ENCODE data around the gene OGG1. TPM values are rescaled to one million over a fixed set of nuclear protein-coding genes. Genes with fewer than 3 reads are reported as not detected.
"Not testable (repeated sequence)": the region's sequence is repeated elsewhere in the genome, so short reads cannot be mapped to it uniquely, and the experiment has no call there.

OGG1 gene
- total RNA-seq, 4 donors from 2014 or later = 26.8 to 54.9 (median 40.6) TPM

- Histone ChIP-seq H3K27me3 (no peaks in the 10 kb centered on the region), H3K4me3 (peak overlapping the region in 1 of 4 donors; percentile 93), H3K36me3 (peaks cover 0 to 21% (median 0%) of the 10 kb centered on the region in 3 donors), H3K4me1 (peaks cover 0 to 44% (median 27%) of the 10 kb centered on the region in 4 donors), H3K27ac (peak overlapping the region in 3 of 4 donors; percentile 91 to 97 (median 93)), H3K9me3 (no peaks in the 10 kb centered on the region)
- TF ChIP-seq EP300 (IDR thresholded peaks at IDR 0.05) (no peak), CTCF (IDR thresholded peaks at IDR 0.05) (no peak), POLR2A (IDR thresholded peaks at IDR 0.05) (no peak)
- no peak for DNase-seq (ENCODE audit: low spot score in 2 of 2)
- 60 to 62% methylated on average over 6 of the region's 6 CpGs for WGBS, 2 donors
Observed at GRCh38 chr3:9768141-9768775, 18.5 kb downstream of the OGG1 start.

- no peaks in the 10 kb centered on the region for H3K9me3 ChIP-seq
- TF ChIP-seq EP300 (IDR thresholded peaks at IDR 0.05) (no peak), POLR2A (IDR thresholded peaks at IDR 0.05) (no peak), CTCF (IDR thresholded peaks at IDR 0.05) (no peak)
- no peak for DNase-seq (ENCODE audit: low spot score in 2 of 2)
- H3K27ac ChIP-seq = peak overlapping the region; percentile 82 to 97 (median 92)
- H3K27me3 ChIP-seq = no peaks in the 10 kb centered on the region
- peaks cover 0 to 44% (median 27%) of the 10 kb centered on the region in 4 donors for H3K4me1 ChIP-seq
- WGBS, 2 donors = 46 to 53% methylated on average over 5 of the region's 5 CpGs
- peak overlapping the region; percentile 73 to 93 (median 88) for H3K4me3 ChIP-seq
- H3K36me3 ChIP-seq = peaks cover 0 to 16% (median 0%) of the 10 kb centered on the region in 3 donors
Observed at GRCh38 chr3:9769012-9769411, 19.3 kb downstream of the OGG1 start.

- Histone ChIP-seq H3K27ac (peak within 1 kb of the TSS; percentile 82 to 97 (median 92)), H3K27me3 (no peaks in the 10 kb centered on the region), H3K36me3 (peaks cover 0 to 16% (median 0%) of the 10 kb centered on the region in 3 donors), H3K9me3 (no peaks in the 10 kb centered on the region), H3K4me1 (peaks cover 0 to 44% (median 27%) of the 10 kb centered on the region in 4 donors), H3K4me3 (peak within 1 kb of the TSS; percentile 73 to 93 (median 88))
- TF ChIP-seq EP300 (IDR thresholded peaks at IDR 0.05) (peak in 1 of 2 donors; percentile 50), POLR2A (IDR thresholded peaks at IDR 0.05) (peak; percentile 20 to 71), CTCF (IDR thresholded peaks at IDR 0.05) (peak in 1 of 5 experiments; percentile 7)
- 1 to 8% methylated on average over 12 to 44 of the region's 49 CpGs for WGBS, 2 donors
- peak; percentile 70 to 73 for DNase-seq (ENCODE audit: low spot score in 2 of 2)
Observed at GRCh38 chr3:9769426-9770275, 19.9 kb downstream of the OGG1 start, which contains the start of gene CAMK1. Gene CAMK1 (minus strand): TSS chr3:9769947. CDS start chr3:9767749, 2,198 bp downstream.

GRCh38 chr3:9770276-9770812 is 20.6 kb downstream of the OGG1 start:
- H3K36me3 ChIP-seq = peaks cover 0 to 9% (median 0%) of the 10 kb centered on the region in 3 donors
- peak; percentile 85 to 94 for DNase-seq (ENCODE audit: low spot score in 2 of 2)
- H3K4me1 ChIP-seq = peaks cover 0 to 44% (median 27%) of the 10 kb centered on the region in 4 donors
- WGBS, 2 donors = 11% methylated on average over 15 of the region's 15 CpGs
- H3K4me3 ChIP-seq = peak overlapping the region; percentile 73 to 93 (median 88)
- H3K27me3 ChIP-seq = no peaks in the 10 kb centered on the region
- H3K9me3 ChIP-seq = no peaks in the 10 kb centered on the region
- peak overlapping the region; percentile 82 to 97 (median 92) for H3K27ac ChIP-seq
- no peak for TF ChIP-seq EP300 (IDR thresholded peaks at IDR 0.05)
- TF ChIP-seq POLR2A (IDR thresholded peaks at IDR 0.05) = no peak
- TF ChIP-seq CTCF (IDR thresholded peaks at IDR 0.05) = no peak

GRCh38 chr3:9771007-9771406 is 21.3 kb downstream of the OGG1 start:
- peaks cover 0 to 44% (median 27%) of the 10 kb centered on the region in 4 donors for H3K4me1 ChIP-seq
- not testable (repeated sequence) for H3K27me3 ChIP-seq; H3K9me3 ChIP-seq; DNase-seq (ENCODE audit: low spot score in 2 of 2); H3K36me3 ChIP-seq; H3K4me3 ChIP-seq
- 86 to 88% methylated on average over 2 of the region's 2 CpGs for WGBS, 2 donors
- peak overlapping the region in 3 of 4 donors; percentile 16 to 97 (median 91) for H3K27ac ChIP-seq
